GM06990 (cell line): Measurements from ENCODE around the gene HES6.

ENCODE experiments used
- DNase-seq: peaks from one replicate; pipeline ENCODE4 v3.0.0-alpha.2; 2011; ENCODE audit not compliant: insufficient read length; ENCODE audit errors: extremely low read depth
- H3K27me3 ChIP-seq: replicated peaks from 2 replicates; pipeline ENCODE4 v1.6.0; 2011; ENCODE audit warnings: low read length; ENCODE audit not compliant: control insufficient read depth, insufficient read depth
- H3K36me3 ChIP-seq: 2 replicates; pipeline ENCODE4 v1.5.1; 2011; ENCODE audit warnings: low read length; ENCODE audit not compliant: control insufficient read depth, insufficient read depth
- H3K4me3 ChIP-seq: replicated peaks from 2 replicates; pipeline ENCODE4 v1.5.1; 2011; ENCODE audit warnings: low read depth, mild to moderate bottlenecking, control low read depth, low read length
- CTCF ChIP-seq: IDR thresholded peaks from 2 replicates; pipeline ENCODE4 v1.5.1; 2011; ENCODE audit warnings: low read length, control low read depth, mild to moderate bottlenecking, inconsistent platforms; ENCODE audit not compliant: insufficient read depth, poor library complexity, severe bottlenecking

HES6 gene

GRCh38 chr2:238286987-238287736, 47.3 kb upstream of the HES6 start:
- no peaks in the 10 kb centered on the region for H3K27me3 ChIP-seq
- DNase-seq: no peak
- no peaks in the 10 kb centered on the region for H3K36me3 ChIP-seq
- peak overlapping the region; percentile 94 for H3K4me3 ChIP-seq
- no peak for TF ChIP-seq CTCF

- Histone ChIP-seq H3K27me3 (no peaks in the 10 kb centered on the region), H3K4me3 (no peak overlapping the region), H3K36me3 (no peaks in the 10 kb centered on the region; the same call in 1 of the 2 replicates)
- TF ChIP-seq CTCF: no peak
- no peak for DNase-seq
These were observed 46.7 kb upstream of the HES6 start for GRCh38 chr2:238286551-238286950.

GRCh38 chr2:238286095-238286494, 46.3 kb upstream of the HES6 start:
- TF ChIP-seq CTCF: no peak
- DNase-seq: no peak
- Histone ChIP-seq H3K4me3 (no peak overlapping the region), H3K36me3 (no peaks in the 10 kb centered on the region; the same call in 1 of the 2 replicates), H3K27me3 (no peaks in the 10 kb centered on the region)

- H3K4me3 ChIP-seq: no peak overlapping the region
- TF ChIP-seq CTCF: no peak
- no peak for DNase-seq
- H3K36me3 ChIP-seq: no peaks in the 10 kb centered on the region; the same call in 1 of the 2 replicates
- no peaks in the 10 kb centered on the region for H3K27me3 ChIP-seq
These were observed 45.8 kb upstream of the HES6 start for GRCh38 chr2:238285653-238286082.

GRCh38 chr2:238284802-238285515, 45.1 kb upstream of the HES6 start:
- no peak overlapping the region for H3K4me3 ChIP-seq
- DNase-seq: no peak
- no peak for TF ChIP-seq CTCF
- no peaks in the 10 kb centered on the region; the same call in 1 of the 2 replicates for H3K36me3 ChIP-seq
- no peaks in the 10 kb centered on the region for H3K27me3 ChIP-seq
